Astrocyte (in vitro differentiated cells and primary cell): ENCODE data around the gene KMT2C. TPM values are rescaled to one million over a fixed set of nuclear protein-coding genes. Genes with fewer than 3 reads are reported as not detected.

Experiments used
- DNase-seq: peaks from one replicate; pipeline ENCODE4 v3.0.0-alpha.2; 2010; ENCODE audit warnings: low read depth
- FAIRE-seq: peaks from 2 replicates; lab custom pipeline; 2011; peaks lifted over from hg19 to GRCh38; lab: Jason Lieb, UNC
- H2AFZ ChIP-seq: 2 replicates; pipeline ENCODE4 v1.6.0; 2012; ENCODE audit warnings: low read depth, low read length, inconsistent platforms
- H3K27ac ChIP-seq: 2 replicates; pipeline ENCODE4 v1.5.1; 2011; ENCODE audit warnings: low read depth, low read length, inconsistent platforms
- H3K27me3 ChIP-seq: 2 replicates; pipeline ENCODE4 v1.6.0; 2011; ENCODE audit warnings: low read length, inconsistent platforms; ENCODE audit not compliant: insufficient read depth
- H3K36me3 ChIP-seq: 2 replicates; pipeline ENCODE4 v1.5.1; 2011; ENCODE audit warnings: low read length, inconsistent platforms; ENCODE audit not compliant: insufficient read depth
- H3K4me1 ChIP-seq: 2 replicates; pipeline ENCODE4 v1.5.1; 2011; ENCODE audit warnings: low read length, inconsistent platforms; ENCODE audit not compliant: insufficient read depth
- H3K4me2 ChIP-seq: 2 replicates; pipeline ENCODE4 v1.6.0; 2012; ENCODE audit warnings: low read length, inconsistent platforms
- H3K4me3 ChIP-seq: 2 replicates; pipeline ENCODE4 v1.5.1; 2011; ENCODE audit warnings: low read depth, mild to moderate bottlenecking, low read length, inconsistent platforms; ENCODE audit not compliant: insufficient read depth
- H3K79me2 ChIP-seq: 2 replicates; pipeline ENCODE4 v1.6.0; 2012; ENCODE audit warnings: mild to moderate bottlenecking, low read length, inconsistent platforms; ENCODE audit not compliant: insufficient read depth
- H3K9ac ChIP-seq: 2 replicates; pipeline ENCODE4 v1.6.0; 2012; ENCODE audit warnings: mild to moderate bottlenecking, low read length, inconsistent platforms
- H3K9me3 ChIP-seq: 2 replicates; pipeline ENCODE4 v1.5.1; 2012; ENCODE audit warnings: low read depth, mild to moderate bottlenecking, low read length, inconsistent platforms; ENCODE audit not compliant: insufficient read depth
- H4K20me1 ChIP-seq: 2 replicates; pipeline ENCODE4 v1.6.0; 2012; ENCODE audit warnings: low read length, inconsistent platforms; ENCODE audit not compliant: insufficient read depth
- H3K27ac Mint-ChIP-seq: one replicate; pipeline ENCODE4 v1.8.0; 2021; ENCODE audit warnings: mild to moderate bottlenecking, mixed read lengths; ENCODE audit not compliant: unreplicated experiment
- H3K27me3 Mint-ChIP-seq: one replicate; pipeline ENCODE4 v1.8.0; 2021; ENCODE audit warnings: low read depth, mixed read lengths; ENCODE audit not compliant: unreplicated experiment
- H3K36me3 Mint-ChIP-seq: one replicate; pipeline ENCODE4 v1.8.0; 2021; ENCODE audit warnings: low read depth, mixed read lengths; ENCODE audit not compliant: unreplicated experiment
- H3K4me1 Mint-ChIP-seq: one replicate; pipeline ENCODE4 v1.8.0; 2021; ENCODE audit warnings: low read depth, mixed read lengths; ENCODE audit not compliant: unreplicated experiment
- H3K4me3 Mint-ChIP-seq: one replicate; pipeline ENCODE4 v1.8.0; 2021; ENCODE audit warnings: mild to moderate bottlenecking, moderate library complexity, mixed read lengths; ENCODE audit not compliant: unreplicated experiment
- H3K9me3 Mint-ChIP-seq: one replicate; pipeline ENCODE4 v1.8.0; 2021; ENCODE audit warnings: mild to moderate bottlenecking, mixed read lengths; ENCODE audit not compliant: unreplicated experiment
- CTCF ChIP-seq: IDR thresholded peaks from 2 replicates; pipeline ENCODE4 v1.5.1; 2011; ENCODE audit warnings: low read depth, mild to moderate bottlenecking, inconsistent platforms, low read length, moderate library complexity; ENCODE audit not compliant: insufficient read depth
- EZH2 ChIP-seq: IDR thresholded peaks from 2 replicates; pipeline ENCODE4 v1.6.1; 2012; ENCODE audit warnings: mild to moderate bottlenecking, low read length, inconsistent platforms; ENCODE audit not compliant: insufficient read depth
- total RNA-seq: library from RNA; stranded (reverse); gene quantifications from 2 replicates; pipeline ENCODE4 v1.2.1, GENCODE V29; 2021

KMT2C gene
- total RNA-seq, 1 donor from 2014 or later: 59.0 TPM

- peak overlapping the region; percentile 91 for H2AFZ ChIP-seq
- peak; percentile 94 for DNase-seq
- no peak for TF ChIP-seq CTCF
- no peak for TF ChIP-seq EZH2
- peak overlapping the region; percentile 75 for H3K4me3 ChIP-seq
- H3K4me2 ChIP-seq: peak overlapping the region; percentile 99
- H3K79me2 ChIP-seq: no peaks in the 10 kb centered on the region
- no peak overlapping the region for H3K27ac Mint-ChIP-seq
- no peaks in the 10 kb centered on the region for H3K27me3 ChIP-seq
- no peaks in the 10 kb centered on the region for H4K20me1 ChIP-seq
- no peaks in the 10 kb centered on the region for H3K27me3 Mint-ChIP-seq
- no peak for FAIRE-seq
- H3K4me3 Mint-ChIP-seq: no peak overlapping the region
- H3K9me3 ChIP-seq: no peaks in the 10 kb centered on the region
- peaks cover 14% of the 10 kb centered on the region for H3K4me1 Mint-ChIP-seq
- no peaks in the 10 kb centered on the region for H3K36me3 Mint-ChIP-seq
- peak overlapping the region; percentile 87 for H3K9ac ChIP-seq
- no peaks in the 10 kb centered on the region for H3K9me3 Mint-ChIP-seq
- no peaks in the 10 kb centered on the region for H3K4me1 ChIP-seq
- no peaks in the 10 kb centered on the region for H3K36me3 ChIP-seq
- peak overlapping the region; percentile 86 for H3K27ac ChIP-seq
These were observed 28.0 kb upstream of the KMT2C start for GRCh38 chr7:152463709-152464311.

GRCh38 chr7:152462995-152463708 is 27.3 kb upstream of the KMT2C start:
- Histone ChIP-seq H3K36me3 (no peaks in the 10 kb centered on the region), H2AFZ (peak overlapping the region; percentile 82), H3K9ac (peak overlapping the region; percentile 87), H3K4me1 (no peaks in the 10 kb centered on the region), H3K27me3 (no peaks in the 10 kb centered on the region), H3K79me2 (no peaks in the 10 kb centered on the region), H3K4me2 (peak overlapping the region; percentile 99), H3K4me3 (peak overlapping the region; percentile 75), H4K20me1 (no peaks in the 10 kb centered on the region), H3K9me3 (no peaks in the 10 kb centered on the region), H3K27ac (peak overlapping the region; percentile 37)
- peaks cover 14% of the 10 kb centered on the region for H3K4me1 Mint-ChIP-seq
- FAIRE-seq: no peak
- no peaks in the 10 kb centered on the region for H3K36me3 Mint-ChIP-seq
- H3K27ac Mint-ChIP-seq: peak overlapping the region; percentile 95
- TF ChIP-seq CTCF (no peak), EZH2 (no peak)
- H3K9me3 Mint-ChIP-seq: no peaks in the 10 kb centered on the region
- no peaks in the 10 kb centered on the region for H3K27me3 Mint-ChIP-seq
- peak overlapping the region; percentile 86 for H3K4me3 Mint-ChIP-seq
- DNase-seq: peak; percentile 61

- no peak overlapping the region for H2AFZ ChIP-seq
- no peaks in the 10 kb centered on the region for H3K27me3 ChIP-seq
These were observed 24.0 kb upstream of the KMT2C start for GRCh38 chr7:152459724-152460251.

More at GRCh38 chr7:152459724-152460251, 24.0 kb upstream of the KMT2C start:
- Histone ChIP-seq H3K4me3 (no peak overlapping the region), H3K9ac (no peak overlapping the region), H3K9me3 (no peaks in the 10 kb centered on the region), H3K79me2 (no peaks in the 10 kb centered on the region), H3K27ac (no peak overlapping the region), H3K36me3 (no peaks in the 10 kb centered on the region), H3K4me2 (peak overlapping the region; percentile 22), H4K20me1 (no peaks in the 10 kb centered on the region), H3K4me1 (no peaks in the 10 kb centered on the region)
- TF ChIP-seq CTCF: no peak
- TF ChIP-seq EZH2: no peak
- DNase-seq: no peak
- no peak for FAIRE-seq
- no peaks in the 10 kb centered on the region for H3K36me3 Mint-ChIP-seq
- no peaks in the 10 kb centered on the region for H3K9me3 Mint-ChIP-seq
- H3K27me3 Mint-ChIP-seq: no peaks in the 10 kb centered on the region
- H3K27ac Mint-ChIP-seq: peak overlapping the region; percentile 26
- H3K4me1 Mint-ChIP-seq: peaks cover 14% of the 10 kb centered on the region
- H3K4me3 Mint-ChIP-seq: no peak overlapping the region
